Measurements from ENCODE around the gene CAMK2D. TPM values are rescaled to one million over a fixed set of nuclear protein-coding genes. Genes with fewer than 3 reads are reported as not detected.

CAMK2D gene
- total and polyA plus RNA-seq, 4 donors, result 10.1 to 31.0 (median 25.6) TPM

DNA sequence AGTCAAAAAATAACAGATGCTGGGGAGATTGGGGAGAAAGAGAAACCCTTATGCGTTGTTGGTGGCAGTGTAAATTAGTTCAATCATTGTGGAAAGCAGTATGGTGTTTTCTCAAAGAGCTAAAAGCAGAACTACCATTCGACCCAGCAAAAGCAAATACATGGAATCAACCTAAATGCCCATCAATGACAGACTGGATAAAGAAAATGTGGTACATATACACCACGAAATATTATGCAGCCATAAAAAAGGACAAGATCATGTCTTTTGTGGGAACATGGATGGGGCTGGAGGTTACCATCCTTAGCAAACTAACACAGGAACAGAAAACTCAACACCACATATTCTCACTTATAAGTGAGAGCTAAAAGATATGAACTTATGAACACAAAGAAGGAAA, 188.9 kb downstream of the CAMK2D start:
- Histone ChIP-seq H3K4me3 (ENCODE audit: low read depth in 1 of 3, low read length in 3 of 3) (no peak overlapping the region), H3K36me3 (ENCODE audit: control insufficient read depth in 4 of 4, insufficient read depth in 3 of 4, low read depth in 1 of 4, low read length in 3 of 4) (peaks cover 0 to 1% (median 0%) of the 10 kb centered on the region in 4 donors), H3K27me3 (ENCODE audit: control insufficient read depth in 4 of 4, insufficient read depth in 4 of 4, low read length in 3 of 4) (no peaks in the 10 kb centered on the region), H3K27ac (ENCODE audit: low read depth in 1 of 2, low read length in 2 of 2) (no peak overlapping the region), H3K4me1 (ENCODE audit: control insufficient read depth in 4 of 4, insufficient read depth in 4 of 4, low read length in 3 of 4) (peaks cover 0 to 8% (median under 1%) of the 10 kb centered on the region in 4 donors), H3K9ac (ENCODE audit: low read depth in 1 of 2, low read length in 2 of 2) (no peak overlapping the region), H3K9me3 (ENCODE audit: control insufficient read depth in 4 of 4, low read length in 3 of 4) (no peaks in the 10 kb centered on the region)
- 94% methylated on average over 3 of the region's 3 CpGs for WGBS
- TF ChIP-seq CTCF (IDR thresholded peaks at IDR 0.05; ENCODE audit: low read depth, low read length, missing input control) (no peak), NR2F2 (IDR thresholded peaks at IDR 0.05) (no peak), JUND (IDR thresholded peaks at IDR 0.05) (no peak), FOXA2 (IDR thresholded peaks at IDR 0.05) (no peak), TAF1 (conservative IDR thresholded peaks at IDR 0.05) (no peak), SP1 (IDR thresholded peaks at IDR 0.05) (no peak), EGR1 (IDR thresholded peaks at IDR 0.05; ENCODE audit: low read depth in 2 of 2) (no peak)
- TF ChIP-seq, protein P1, sequence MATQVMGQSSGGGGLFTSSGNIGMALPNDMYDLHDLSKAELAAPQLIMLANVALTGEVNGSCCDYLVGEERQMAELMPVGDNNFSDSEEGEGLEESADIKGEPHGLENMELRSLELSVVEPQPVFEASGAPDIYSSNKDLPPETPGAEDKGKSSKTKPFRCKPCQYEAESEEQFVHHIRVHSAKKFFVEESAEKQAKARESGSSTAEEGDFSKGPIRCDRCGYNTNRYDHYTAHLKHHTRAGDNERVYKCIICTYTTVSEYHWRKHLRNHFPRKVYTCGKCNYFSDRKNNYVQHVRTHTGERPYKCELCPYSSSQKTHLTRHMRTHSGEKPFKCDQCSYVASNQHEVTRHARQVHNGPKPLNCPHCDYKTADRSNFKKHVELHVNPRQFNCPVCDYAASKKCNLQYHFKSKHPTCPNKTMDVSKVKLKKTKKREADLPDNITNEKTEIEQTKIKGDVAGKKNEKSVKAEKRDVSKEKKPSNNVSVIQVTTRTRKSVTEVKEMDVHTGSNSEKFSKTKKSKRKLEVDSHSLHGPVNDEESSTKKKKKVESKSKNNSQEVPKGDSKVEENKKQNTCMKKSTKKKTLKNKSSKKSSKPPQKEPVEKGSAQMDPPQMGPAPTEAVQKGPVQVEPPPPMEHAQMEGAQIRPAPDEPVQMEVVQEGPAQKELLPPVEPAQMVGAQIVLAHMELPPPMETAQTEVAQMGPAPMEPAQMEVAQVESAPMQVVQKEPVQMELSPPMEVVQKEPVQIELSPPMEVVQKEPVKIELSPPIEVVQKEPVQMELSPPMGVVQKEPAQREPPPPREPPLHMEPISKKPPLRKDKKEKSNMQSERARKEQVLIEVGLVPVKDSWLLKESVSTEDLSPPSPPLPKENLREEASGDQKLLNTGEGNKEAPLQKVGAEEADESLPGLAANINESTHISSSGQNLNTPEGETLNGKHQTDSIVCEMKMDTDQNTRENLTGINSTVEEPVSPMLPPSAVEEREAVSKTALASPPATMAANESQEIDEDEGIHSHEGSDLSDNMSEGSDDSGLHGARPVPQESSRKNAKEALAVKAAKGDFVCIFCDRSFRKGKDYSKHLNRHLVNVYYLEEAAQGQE (IDR thresholded peaks at IDR 0.05), result no peak
- DNase-seq (ENCODE audit: low spot score), result no peak

- 96% methylated on average over 3 of the region's 3 CpGs for WGBS
- Histone ChIP-seq H3K9ac (ENCODE audit: low read depth in 1 of 2, low read length in 2 of 2) (no peak overlapping the region), H3K36me3 (ENCODE audit: control insufficient read depth in 4 of 4, insufficient read depth in 3 of 4, low read depth in 1 of 4, low read length in 3 of 4) (no peaks in the 10 kb centered on the region), H3K27ac (ENCODE audit: low read depth in 1 of 2, low read length in 2 of 2) (no peak overlapping the region), H3K9me3 (ENCODE audit: control insufficient read depth in 4 of 4, low read length in 3 of 4) (no peaks in the 10 kb centered on the region), H3K4me3 (ENCODE audit: low read depth in 1 of 3, low read length in 3 of 3) (no peak overlapping the region), H3K4me1 (ENCODE audit: control insufficient read depth in 4 of 4, insufficient read depth in 4 of 4, low read length in 3 of 4) (no peaks in the 10 kb centered on the region), H3K27me3 (ENCODE audit: control insufficient read depth in 4 of 4, insufficient read depth in 4 of 4, low read length in 3 of 4) (no peaks in the 10 kb centered on the region)
- TF ChIP-seq FOXA2 (IDR thresholded peaks at IDR 0.05) (no peak), RXRA (IDR thresholded peaks at IDR 0.05) (no peak), HNF4G (IDR thresholded peaks at IDR 0.05) (no peak)
- TF ChIP-seq, protein P2, sequence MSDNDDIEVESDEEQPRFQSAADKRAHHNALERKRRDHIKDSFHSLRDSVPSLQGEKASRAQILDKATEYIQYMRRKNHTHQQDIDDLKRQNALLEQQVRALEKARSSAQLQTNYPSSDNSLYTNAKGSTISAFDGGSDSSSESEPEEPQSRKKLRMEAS (IDR thresholded peaks at IDR 0.05), result no peak
- DNase-seq (ENCODE audit: low spot score), result no peak
Observed at GRCh38 chr4:113566015-113566795, 195.3 kb downstream of the CAMK2D start.

GRCh38 chr4:113565702-113566012, 195.9 kb downstream of the CAMK2D start:
- Histone ChIP-seq H3K4me1 (ENCODE audit: control insufficient read depth in 4 of 4, insufficient read depth in 4 of 4, low read length in 3 of 4) (no peaks in the 10 kb centered on the region), H3K27ac (ENCODE audit: low read depth in 1 of 2, low read length in 2 of 2) (no peak overlapping the region), H3K36me3 (ENCODE audit: control insufficient read depth in 4 of 4, insufficient read depth in 3 of 4, low read depth in 1 of 4, low read length in 3 of 4) (no peaks in the 10 kb centered on the region), H3K9ac (ENCODE audit: low read depth in 1 of 2, low read length in 2 of 2) (no peak overlapping the region), H3K9me3 (ENCODE audit: control insufficient read depth in 4 of 4, low read length in 3 of 4) (no peaks in the 10 kb centered on the region), H3K27me3 (ENCODE audit: control insufficient read depth in 4 of 4, insufficient read depth in 4 of 4, low read length in 3 of 4) (no peaks in the 10 kb centered on the region), H3K4me3 (ENCODE audit: low read depth in 1 of 3, low read length in 3 of 3) (no peak overlapping the region)
- TF ChIP-seq JUND (IDR thresholded peaks at IDR 0.05), result no peak
- DNase-seq (ENCODE audit: low spot score), result no peak
